ENCODE data around the gene PAK4. TPM values are rescaled to one million over a fixed set of nuclear protein-coding genes. Genes with fewer than 3 reads are reported as not detected.
A peak's percentile ranks its signal among the peaks of the same experiment; 100 is the strongest.

Gene PAK4
- total and polyA plus RNA-seq, 2 of the 13 experiments (the other 11 are each of a cell fraction or from before 2014, with no cell fraction given): 9.5 to 17.8 TPM

- 39% methylated on average over 6 of the region's 6 CpGs for WGBS (ENCODE audit: low lambda C conversion rate)
- CTCF ChIA-PET (ENCODE audit: low intra/inter-chr PET ratio, low total read pairs): interaction anchor here (2.9 kb wide), 1 partner anchor 66 kb away, joined by 25 read pairs; no protein-coding TSS in a partner anchor
- Histone ChIP-seq H3K27me3 (ENCODE audit: control insufficient read depth in 1 of 2, insufficient read depth in 2 of 2, low read length in 2 of 2) (peaks cover 0 to 11% of the 10 kb centered on the region in 2 experiments; a peak in 1 of 5 replicates), H3K4me3 (replicated peaks in 1 of 3; ENCODE audit: insufficient read depth in 1 of 3, low read depth in 2 of 3, low read length in 3 of 3) (no peak overlapping the region), H4K20me1 (ENCODE audit: insufficient read depth, low read length) (no peaks in the 10 kb centered on the region), H2AFZ (ENCODE audit: low read length) (no peak overlapping the region), H3K9me3 (ENCODE audit: low read length) (no peaks in the 10 kb centered on the region), H3K36me3 (replicated peaks in 1 of 2; ENCODE audit: control insufficient read depth in 1 of 2, insufficient read depth in 2 of 2, low read length in 2 of 2) (no peaks in the 10 kb centered on the region), H3K4me2 (ENCODE audit: low read depth, low read length) (no peak overlapping the region), H3K4me1 (ENCODE audit: insufficient read depth, low read length) (peaks cover 17% of the 10 kb centered on the region), H3K79me2 (ENCODE audit: insufficient read depth, low read length) (no peaks in the 10 kb centered on the region), H3K27ac (ENCODE audit: extremely low read length, insufficient read depth, low read length) (no peak overlapping the region), H3K9ac (ENCODE audit: insufficient read depth, low read depth, low read length) (no peak overlapping the region)
- in situ Hi-C loops (cut with HindIII; ENCODE audit: extremely low pct_ligation_motif_present, low pct_unique_long_range_greater_than_20kb) (no loop called here), intact Hi-C loops (cut with micrococcal nuclease; ENCODE audit: unreplicated experiment) (loop anchor here (10.0 kb wide), 1 partner anchor 224 kb away; no protein-coding TSS in a partner anchor)
- DNase-seq (ENCODE audit: low spot score): no peak
- POLR2A ChIA-PET: no interaction called here
- ATAC-seq: no peak
- BruUV-seq (replicated peaks): no TSS peak
- no peak for TF ChIP-seq ZSCAN31 (CRISPR knock-in tag; IDR thresholded peaks at IDR 0.05; ENCODE audit: low read depth)
- peak; percentile 49 for TF ChIP-seq ZFP36 (IDR thresholded peaks at IDR 0.05; ENCODE audit: borderline replicate concordance, low read depth, low read length, partially characterized antibody)
- FAIRE-seq: no peak
Measured at GRCh38 chr19:39188960-39189359, 63.4 kb downstream of the PAK4 start.

GRCh38 chr19:39190768-39191167, 65.2 kb downstream of the PAK4 start:
- WGBS (ENCODE audit: low lambda C conversion rate): 5% methylated on average over 11 of the region's 11 CpGs
- no peak for ATAC-seq
- Histone ChIP-seq H3K27me3 (ENCODE audit: control insufficient read depth in 1 of 2, insufficient read depth in 2 of 2, low read length in 2 of 2) (peaks cover 0 to 18% of the 10 kb centered on the region in 2 experiments; a peak in 2 of 5 replicates), H3K4me1 (ENCODE audit: insufficient read depth, low read length) (peaks cover 21% of the 10 kb centered on the region), H3K4me2 (ENCODE audit: low read depth, low read length) (no peak overlapping the region), H3K4me3 (replicated peaks in 1 of 3; ENCODE audit: insufficient read depth in 1 of 3, low read depth in 2 of 3, low read length in 3 of 3) (no peak overlapping the region), H3K79me2 (ENCODE audit: insufficient read depth, low read length) (no peaks in the 10 kb centered on the region), H3K27ac (ENCODE audit: extremely low read length, insufficient read depth, low read length) (no peak overlapping the region), H3K9me3 (ENCODE audit: low read length) (no peaks in the 10 kb centered on the region), H4K20me1 (ENCODE audit: insufficient read depth, low read length) (no peaks in the 10 kb centered on the region), H3K9ac (ENCODE audit: insufficient read depth, low read depth, low read length) (no peak overlapping the region), H2AFZ (ENCODE audit: low read length) (no peak overlapping the region), H3K36me3 (replicated peaks in 1 of 2; ENCODE audit: control insufficient read depth in 1 of 2, insufficient read depth in 2 of 2, low read length in 2 of 2) (no peaks in the 10 kb centered on the region)
- in situ Hi-C loops (cut with HindIII; ENCODE audit: extremely low pct_ligation_motif_present, low pct_unique_long_range_greater_than_20kb): no loop called here
- intact Hi-C loops (cut with micrococcal nuclease; ENCODE audit: unreplicated experiment): no loop called here
- TF ChIP-seq CEBPB (IDR thresholded peaks at IDR 0.05; ENCODE audit: borderline replicate concordance, low read depth, low read length): 0 out of 2 replicates have a peak, but pooled peaks have one; percentile 5
- no peak for TF ChIP-seq SRSF4 (IDR thresholded peaks at IDR 0.05; ENCODE audit: low read depth, low read length, poor library complexity, severe bottlenecking)
- no TSS peak for BruUV-seq (replicated peaks)
- no peak for DNase-seq (ENCODE audit: low spot score)
- ChIA-PET POLR2A (no interaction called here), CTCF (ENCODE audit: low intra/inter-chr PET ratio, low total read pairs) (no interaction called here)
- no peak for FAIRE-seq

All from HepG2 (cell line).